NCI-H2081 treated with DMSO at 0.1 percent for 48 hours (cell line): ENCODE results near the gene PROX2.

Experiments used
- DNase-seq: peaks from one replicate; lab custom pipeline; 2025; lab: John Stamatoyannopoulos, UW

PROX2 gene

GRCh38 chr14:74879427-74880182, 3.7 kb upstream of the PROX2 start:
- DNase-seq: no peak

- DNase-seq: no peak
Observed at GRCh38 chr14:74875204-74875603, 741 bp downstream of the PROX2 start.

GRCh38 chr14:74871819-74872218, 4.1 kb downstream of the PROX2 start:
- DNase-seq: no peak

- DNase-seq: no peak
Observed at GRCh38 chr14:74868739-74869138, 7.2 kb downstream of the PROX2 start.

- no peak for DNase-seq
Observed at GRCh38 chr14:74867673-74868072, 8.3 kb downstream of the PROX2 start.

- DNase-seq: no peak
Observed at GRCh38 chr14:74866708-74867389, 9.1 kb downstream of the PROX2 start.

- DNase-seq: no peak
Observed at GRCh38 chr14:74865156-74865555, 10.8 kb downstream of the PROX2 start.

GRCh38 chr14:74864198-74864597, 11.7 kb downstream of the PROX2 start:
- DNase-seq: no peak

GRCh38 chr14:74863274-74863673, 12.7 kb downstream of the PROX2 start:
- no peak for DNase-seq

- DNase-seq: no peak
Observed at GRCh38 chr14:74861734-74862090, 14.2 kb downstream of the PROX2 start.

- DNase-seq: peak; percentile 8
Observed at GRCh38 chr14:74860899-74861733, 14.8 kb downstream of the PROX2 start.

- DNase-seq: no peak
Observed at GRCh38 chr14:74859757-74860552, 16.0 kb downstream of the PROX2 start.

- no peak for DNase-seq
Observed at GRCh38 chr14:74858022-74858421, 17.9 kb downstream of the PROX2 start.

GRCh38 chr14:74856366-74856765, 19.6 kb downstream of the PROX2 start:
- no peak for DNase-seq

- DNase-seq: no peak
Observed at GRCh38 chr14:74855945-74856344, 20.0 kb downstream of the PROX2 start.

- no peak for DNase-seq
Observed at GRCh38 chr14:74855021-74855420, 20.9 kb downstream of the PROX2 start.

GRCh38 chr14:74853581-74853980, 22.4 kb downstream of the PROX2 start:
- DNase-seq: no peak

GRCh38 chr14:74852922-74853530, 22.9 kb downstream of the PROX2 start:
- no peak for DNase-seq

GRCh38 chr14:74848768-74849167, 27.2 kb downstream of the PROX2 start:
- no peak for DNase-seq

- no peak for DNase-seq
Observed at GRCh38 chr14:74846968-74847665, 28.8 kb downstream of the PROX2 start.

- DNase-seq: no peak
Observed at GRCh38 chr14:74846168-74846567, 29.8 kb downstream of the PROX2 start.
